HG03097 (cell line): Measurements from ENCODE around the gene GABBR2.
"Not testable (repeated sequence)": the region's sequence is repeated elsewhere in the genome, so short reads cannot be mapped to it uniquely, and the experiment has no call there.

Source experiments
- ATAC-seq: cut with Tn5 transposase; IDR thresholded peaks from one replicate; pipeline ENCODE4 v1.9.1; 2021; ENCODE audit not compliant: unreplicated experiment, low FRiP score

The GABBR2 gene

GRCh38 chr9:98285446-98285845 lies 423.3 kb downstream of the GABBR2 start:
- ATAC-seq, result no peak

- no peak for ATAC-seq
These were observed 424.0 kb downstream of the GABBR2 start for GRCh38 chr9:98284754-98285153.

- ATAC-seq, result not testable (repeated sequence)
These were observed 425.6 kb downstream of the GABBR2 start for GRCh38 chr9:98283143-98283542.

GRCh38 chr9:98281281-98281680 lies 427.5 kb downstream of the GABBR2 start:
- no peak for ATAC-seq

GRCh38 chr9:98280574-98280973 lies 428.2 kb downstream of the GABBR2 start:
- ATAC-seq, result no peak

GRCh38 chr9:98280162-98280561 lies 428.6 kb downstream of the GABBR2 start:
- no peak for ATAC-seq

GRCh38 chr9:98276907-98277469 lies 431.7 kb downstream of the GABBR2 start:
- ATAC-seq, result no peak

- no peak for ATAC-seq
These were observed 433.6 kb downstream of the GABBR2 start for GRCh38 chr9:98275159-98275558.

GRCh38 chr9:98272083-98272482 lies 436.7 kb downstream of the GABBR2 start:
- no peak for ATAC-seq

GRCh38 chr9:98271479-98271878 lies 437.3 kb downstream of the GABBR2 start:
- ATAC-seq, result no peak

- ATAC-seq, result not testable (repeated sequence)
These were observed 438.5 kb downstream of the GABBR2 start for GRCh38 chr9:98270284-98270683.

- not testable (repeated sequence) for ATAC-seq
These were observed 439.1 kb downstream of the GABBR2 start for GRCh38 chr9:98269652-98270051.

- not testable (repeated sequence) for ATAC-seq
These were observed 441.2 kb downstream of the GABBR2 start for GRCh38 chr9:98267556-98267955.

- no peak for ATAC-seq
These were observed 444.2 kb downstream of the GABBR2 start for GRCh38 chr9:98264516-98264915.

- peak; percentile 68 for ATAC-seq
These were observed 445.0 kb downstream of the GABBR2 start for GRCh38 chr9:98263482-98264357.

- ATAC-seq, result no peak
These were observed 445.7 kb downstream of the GABBR2 start for GRCh38 chr9:98263080-98263479.

GRCh38 chr9:98262056-98262455 lies 446.7 kb downstream of the GABBR2 start:
- no peak for ATAC-seq

GRCh38 chr9:98260635-98261034 lies 448.1 kb downstream of the GABBR2 start:
- no peak for ATAC-seq

- ATAC-seq, result no peak
These were observed 448.9 kb downstream of the GABBR2 start for GRCh38 chr9:98259791-98260190.

GRCh38 chr9:98256756-98257155 lies 452.0 kb downstream of the GABBR2 start:
- ATAC-seq, result no peak

GRCh38 chr9:98255578-98256296 lies 453.0 kb downstream of the GABBR2 start, which contains the start of gene TBC1D2:
TBC1D2 (minus strand) TSS chr9:98255649; CDS start chr9:98255541, 108 bp downstream.
- peak; percentile 90 for ATAC-seq
